Epidermal melanocyte (primary cell): ENCODE data around the gene EYA2.
"Not testable (repeated sequence)": the region's sequence is repeated elsewhere in the genome, so short reads cannot be mapped to it uniquely, and the experiment has no call there.

ENCODE experiments used
- DNase-seq: peaks from one replicate; pipeline ENCODE4 v3.0.0; 2011; ENCODE audit warnings: low spot score; ENCODE audit not compliant: insufficient read length

Gene EYA2

DNA sequence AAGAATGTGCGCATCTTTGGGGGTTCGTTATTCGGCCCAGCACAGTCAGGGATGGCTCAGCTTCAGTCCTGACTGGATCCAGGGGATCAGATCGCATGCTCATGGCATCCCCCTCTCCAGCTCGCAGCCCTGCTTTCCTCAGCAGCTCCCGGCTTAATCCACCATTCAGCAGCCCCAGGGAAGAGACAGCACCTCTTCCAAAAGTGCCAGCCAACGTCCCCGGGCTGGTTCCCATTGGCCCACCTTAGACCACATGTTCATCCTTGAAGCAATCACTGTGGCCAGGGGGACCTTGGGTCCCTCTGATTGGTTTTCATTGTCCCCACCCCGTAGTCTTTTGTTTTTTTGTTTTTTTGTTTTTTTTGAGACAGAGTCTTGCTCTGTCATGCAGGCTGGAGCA, 273.2 kb downstream of the EYA2 start:
- no peak for DNase-seq

DNA sequence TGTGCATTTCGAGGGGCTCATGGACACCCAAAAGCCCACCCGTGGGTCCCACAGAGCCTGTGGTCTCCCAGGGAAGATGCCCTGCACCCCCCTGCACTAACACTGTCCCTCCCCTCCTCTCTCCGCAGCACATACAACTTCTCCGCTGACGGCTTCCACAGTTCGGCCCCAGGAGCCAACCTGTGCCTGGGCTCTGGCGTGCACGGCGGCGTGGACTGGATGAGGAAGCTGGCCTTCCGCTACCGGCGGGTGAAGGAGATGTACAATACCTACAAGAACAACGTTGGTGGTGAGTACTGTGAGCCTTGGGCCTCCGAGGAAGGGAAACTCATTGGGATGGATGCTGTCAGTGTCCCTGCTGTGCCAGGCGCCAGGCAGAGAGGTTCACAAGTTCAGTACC, 277.9 kb downstream of the EYA2 start:
- DNase-seq: no peak

GRCh38 chr20:47173596-47174216, 279.1 kb downstream of the EYA2 start:
- DNase-seq: no peak

GRCh38 chr20:47174456-47175243, 280.0 kb downstream of the EYA2 start:
- no peak for DNase-seq

GRCh38 chr20:47175493-47175892, 280.9 kb downstream of the EYA2 start:
- no peak for DNase-seq

DNA sequence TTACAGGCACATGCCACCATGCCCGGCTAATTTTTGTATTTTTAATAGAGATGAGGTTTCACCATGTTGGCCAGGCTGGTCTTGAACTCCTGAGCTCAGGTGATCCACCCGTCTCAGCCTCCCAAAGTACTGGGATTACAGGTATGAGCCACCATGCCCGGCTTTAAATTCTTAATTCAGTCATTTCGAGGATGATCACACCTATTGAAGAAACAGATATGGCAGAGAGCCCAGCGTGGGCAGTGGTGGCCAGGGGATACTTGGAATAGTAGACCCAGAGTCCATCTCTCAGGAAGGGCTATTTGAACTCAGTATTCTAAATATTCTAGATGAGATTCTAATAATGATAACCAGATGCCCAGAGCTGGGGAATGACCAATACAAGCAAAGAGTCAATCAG, 281.6 kb downstream of the EYA2 start:
- not testable (repeated sequence) for DNase-seq

DNA sequence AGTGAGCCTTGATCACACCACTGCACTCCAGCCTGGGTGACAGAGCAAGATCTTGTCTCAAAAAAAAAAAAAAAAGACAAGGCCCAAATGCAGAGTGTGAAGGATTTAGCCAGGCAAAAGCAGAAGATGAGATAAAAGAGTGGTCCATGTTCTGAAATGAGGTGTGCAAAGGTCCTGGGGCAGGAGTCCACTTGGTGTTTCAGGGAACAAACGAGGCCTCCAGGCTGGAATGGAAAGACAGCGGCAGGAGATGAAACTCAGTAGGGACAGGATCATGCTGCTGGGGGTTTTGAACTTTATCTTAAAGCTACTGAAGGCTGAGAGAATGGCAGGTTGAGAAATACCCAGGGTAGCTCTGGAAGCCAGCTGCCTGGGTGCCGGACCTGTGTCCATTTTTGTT, 283.6 kb downstream of the EYA2 start:
- DNase-seq: no peak

- no peak for DNase-seq
Observed at GRCh38 chr20:47178851-47179250, 284.2 kb downstream of the EYA2 start.

- no peak for DNase-seq
Observed at GRCh38 chr20:47179267-47179666, 284.6 kb downstream of the EYA2 start.

GRCh38 chr20:47181056-47181862, 286.6 kb downstream of the EYA2 start:
- DNase-seq: no peak

GRCh38 chr20:47183367-47183766, 288.7 kb downstream of the EYA2 start:
- no peak for DNase-seq

DNA sequence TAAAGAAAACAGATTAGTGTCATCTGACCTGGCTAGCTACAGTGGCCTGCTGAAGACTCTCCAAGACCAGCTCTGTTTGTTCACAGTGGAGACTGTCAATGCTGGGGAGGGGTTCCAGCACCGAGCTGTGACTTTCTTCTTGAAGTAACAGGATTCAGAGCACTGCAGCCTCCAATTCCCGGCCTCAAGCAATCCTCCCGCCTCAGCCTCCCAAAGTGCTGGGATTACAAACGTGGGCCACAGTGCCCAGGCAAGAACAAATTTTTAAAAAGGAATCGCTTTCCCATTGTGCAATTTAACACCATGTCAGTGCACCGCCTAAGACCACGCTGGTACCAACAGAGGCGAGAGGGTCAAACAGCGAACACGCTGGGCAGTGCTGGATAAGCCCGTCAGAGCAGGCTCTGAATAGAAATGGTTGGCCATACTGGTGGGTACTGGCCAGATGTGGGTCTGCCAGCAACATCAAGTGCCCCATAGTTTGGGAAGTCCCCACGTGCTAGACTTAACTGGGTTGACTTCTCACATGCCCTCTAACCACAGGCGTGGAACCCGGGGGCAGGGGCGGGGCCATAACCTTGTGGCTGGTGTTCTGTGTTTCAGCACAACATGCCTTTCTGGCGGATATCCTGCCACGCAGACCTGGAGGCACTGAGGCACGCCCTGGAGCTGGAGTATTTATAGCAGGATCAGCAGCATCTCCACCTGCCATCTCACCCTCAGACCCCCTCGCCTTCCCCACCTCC, 293.0 kb downstream of the EYA2 start:
- no peak for DNase-seq

DNA sequence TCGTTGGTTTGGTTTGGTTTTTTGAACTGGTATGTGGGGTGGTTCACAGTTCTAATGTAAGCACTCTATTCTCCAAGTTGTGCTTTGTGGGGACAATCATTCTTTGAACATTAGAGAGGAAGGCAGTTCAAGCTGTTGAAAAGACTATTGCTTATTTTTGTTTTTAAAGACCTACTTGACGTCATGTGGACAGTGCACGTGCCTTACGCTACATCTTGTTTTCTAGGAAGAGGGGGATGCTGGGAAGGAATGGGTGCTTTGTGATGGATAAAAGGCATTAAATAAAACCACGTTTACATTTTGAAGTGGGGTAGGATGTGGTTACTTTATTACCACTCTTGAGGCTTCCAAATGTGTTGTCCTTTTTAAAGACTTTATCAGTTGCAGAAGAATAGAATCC, 293.9 kb downstream of the EYA2 start:
- no peak for DNase-seq

DNA sequence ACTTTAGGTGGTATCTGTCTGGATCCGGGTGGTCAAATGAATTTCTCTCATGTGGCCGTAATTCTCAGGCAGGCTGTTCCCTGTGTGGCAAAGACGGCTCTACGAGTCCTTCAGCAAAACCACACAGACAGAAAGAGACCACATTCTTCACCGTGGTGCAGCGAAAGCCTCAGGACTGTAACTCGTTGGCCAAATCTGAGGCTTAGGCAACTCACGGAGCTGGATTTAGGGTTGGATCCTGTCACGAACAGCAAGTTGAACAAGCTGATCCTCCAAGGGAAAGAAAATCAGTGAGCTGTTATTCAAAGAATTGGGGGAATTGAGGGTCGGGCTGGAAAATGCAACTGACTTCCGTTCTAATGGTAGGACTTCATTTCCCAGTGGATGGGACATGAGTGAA, 294.4 kb downstream of the EYA2 start:
- no peak for DNase-seq

GRCh38 chr20:47191074-47191673, 296.5 kb downstream of the EYA2 start:
- no peak for DNase-seq

DNA sequence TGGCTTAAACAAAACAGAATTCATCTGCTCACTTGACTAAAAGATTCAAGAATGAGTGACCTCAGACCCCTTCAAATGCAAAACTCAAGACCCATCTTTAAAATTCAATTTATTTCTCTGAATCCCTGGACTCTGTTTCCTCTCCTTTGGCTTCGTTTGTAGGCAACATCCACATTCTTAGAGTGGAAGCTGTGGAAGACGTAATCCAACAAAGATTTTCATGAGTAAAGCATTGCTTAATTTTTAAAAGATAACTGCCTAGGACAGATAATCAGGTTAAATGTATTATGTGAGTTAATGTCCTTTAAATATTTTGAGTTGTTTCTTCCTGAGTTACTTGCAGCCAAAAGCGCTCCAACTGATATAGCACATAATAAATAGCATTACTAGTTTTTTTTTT, 297.3 kb downstream of the EYA2 start:
- no peak for DNase-seq

GRCh38 chr20:47195573-47195972, 300.9 kb downstream of the EYA2 start:
- DNase-seq: no peak

GRCh38 chr20:47196091-47197081, 301.7 kb downstream of the EYA2 start:
- DNase-seq: no peak

GRCh38 chr20:47198254-47198671, 303.6 kb downstream of the EYA2 start:
- no peak for DNase-seq

GRCh38 chr20:47198996-47199552, 304.4 kb downstream of the EYA2 start:
- DNase-seq: no peak
